Measurements from ENCODE around the gene TNIP2.
"Not testable (repeated sequence)": the region's sequence is repeated elsewhere in the genome, so short reads cannot be mapped to it uniquely, and the experiment has no call there.

Gene TNIP2

DNA sequence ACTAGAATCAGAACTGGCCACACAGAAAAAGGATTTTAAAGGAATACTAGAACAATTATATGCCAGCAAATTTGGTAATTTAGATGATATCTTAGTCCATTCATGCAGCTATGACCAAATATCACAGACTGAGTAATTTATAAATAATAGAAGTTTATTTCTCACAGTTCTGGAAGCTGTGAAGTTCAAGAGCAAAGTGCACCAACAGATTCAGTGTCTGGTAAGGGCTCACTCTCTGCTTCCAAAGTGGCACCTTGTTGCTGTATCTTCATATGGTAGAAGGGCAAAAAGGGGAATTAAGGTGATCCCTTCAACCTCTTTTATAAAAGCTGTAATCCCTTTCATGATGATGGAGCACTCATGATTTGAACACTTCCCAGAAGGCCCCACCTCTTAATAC lies 20.3 kb downstream of the TNIP2 start:
- no peaks in the 10 kb centered on the region for H3K4me1 ChIP-seq (ENCODE audit: control insufficient read depth, insufficient read depth, low read length, unreplicated experiment)
- no peak overlapping the region for H2AFZ ChIP-seq (ENCODE audit: low read length, unreplicated experiment)
- no peaks in the 10 kb centered on the region for H3K79me2 ChIP-seq (ENCODE audit: control insufficient read depth, insufficient read depth, low read length, unreplicated experiment)
- no peak overlapping the region for H3K4me3 ChIP-seq (ENCODE audit: low read depth, low read length)
- H3K36me3 ChIP-seq (ENCODE audit: insufficient read depth, low read length): peaks cover 26% of the 10 kb centered on the region; the same call in 1 of the 2 replicates
- no peaks in the 10 kb centered on the region for H3K27me3 ChIP-seq (ENCODE audit: insufficient read depth, low read length)
- H3K27ac ChIP-seq (ENCODE audit: low read depth, low read length): no peak overlapping the region

DNA sequence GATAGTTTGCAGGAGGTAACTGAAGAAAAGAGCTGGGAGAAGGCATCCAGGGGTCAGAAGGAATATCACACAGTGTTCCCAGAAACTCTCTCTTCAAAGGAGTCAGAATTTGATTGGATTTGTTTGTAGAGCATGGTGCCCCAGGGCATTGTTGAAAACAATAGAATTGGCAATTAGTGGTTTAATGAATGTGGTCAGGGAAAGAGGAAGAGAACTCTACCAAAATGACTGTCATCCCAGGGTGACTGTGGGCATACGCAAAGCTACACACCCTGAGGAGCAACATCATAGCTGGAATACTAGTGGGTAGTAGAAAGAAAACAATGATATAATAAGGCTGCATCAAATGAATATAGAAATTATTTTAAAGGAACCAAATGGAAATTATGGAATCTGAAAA lies 21.5 kb downstream of the TNIP2 start:
- peaks cover 26% of the 10 kb centered on the region; the same call in 1 of the 2 replicates for H3K36me3 ChIP-seq (ENCODE audit: insufficient read depth, low read length)
- no peak overlapping the region for H3K4me3 ChIP-seq (ENCODE audit: low read depth, low read length)
- no peak overlapping the region for H3K27ac ChIP-seq (ENCODE audit: low read depth, low read length)
- H3K27me3 ChIP-seq (ENCODE audit: insufficient read depth, low read length): no peaks in the 10 kb centered on the region
- no peaks in the 10 kb centered on the region for H3K4me1 ChIP-seq (ENCODE audit: control insufficient read depth, insufficient read depth, low read length, unreplicated experiment)
- no peaks in the 10 kb centered on the region for H3K79me2 ChIP-seq (ENCODE audit: control insufficient read depth, insufficient read depth, low read length, unreplicated experiment)
- no peak overlapping the region for H2AFZ ChIP-seq (ENCODE audit: low read length, unreplicated experiment)

DNA sequence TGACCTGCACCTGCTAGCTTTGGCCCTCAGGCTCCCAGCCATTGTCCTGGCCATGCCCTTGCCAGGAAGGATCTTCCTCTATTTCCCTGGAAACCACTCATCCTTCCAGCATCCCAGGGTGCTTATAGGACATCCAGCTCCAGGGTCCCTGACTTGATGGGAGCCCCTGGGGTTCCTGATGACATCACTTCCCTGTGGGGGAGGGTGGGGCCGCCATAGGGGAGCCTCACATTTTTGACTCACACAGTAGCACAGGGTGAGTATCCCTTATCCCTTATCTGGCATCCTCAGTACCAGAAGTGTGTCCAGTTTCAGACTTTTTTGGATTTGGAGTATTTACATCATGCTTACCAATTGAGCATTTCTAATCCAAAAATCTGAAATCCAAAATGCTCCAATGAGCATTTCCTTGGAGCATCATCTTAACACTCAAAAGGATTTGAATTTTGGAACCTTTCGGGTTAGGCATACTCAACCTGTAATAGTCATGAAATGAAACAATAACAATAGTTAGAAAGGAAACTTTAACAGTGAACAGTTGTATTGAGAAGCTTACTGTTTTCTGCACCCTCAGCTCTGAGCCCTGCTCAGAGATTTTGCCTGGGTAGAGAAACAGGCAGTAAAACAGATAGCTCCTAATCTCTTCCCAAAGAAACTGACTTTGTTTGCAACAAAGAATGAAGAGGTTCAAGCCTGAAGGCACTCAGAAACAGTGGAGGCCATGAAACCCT lies 22.1 kb downstream of the TNIP2 start:
- H3K79me2 ChIP-seq (ENCODE audit: control insufficient read depth, insufficient read depth, low read length, unreplicated experiment): no peaks in the 10 kb centered on the region
- peaks cover 26% of the 10 kb centered on the region; the same call in 1 of the 2 replicates for H3K36me3 ChIP-seq (ENCODE audit: insufficient read depth, low read length)
- no peaks in the 10 kb centered on the region for H3K4me1 ChIP-seq (ENCODE audit: control insufficient read depth, insufficient read depth, low read length, unreplicated experiment)
- H2AFZ ChIP-seq (ENCODE audit: low read length, unreplicated experiment): no peak overlapping the region
- H3K27ac ChIP-seq (ENCODE audit: low read depth, low read length): no peak overlapping the region
- no peak overlapping the region for H3K4me3 ChIP-seq (ENCODE audit: low read depth, low read length)
- no peaks in the 10 kb centered on the region for H3K27me3 ChIP-seq (ENCODE audit: insufficient read depth, low read length)

DNA sequence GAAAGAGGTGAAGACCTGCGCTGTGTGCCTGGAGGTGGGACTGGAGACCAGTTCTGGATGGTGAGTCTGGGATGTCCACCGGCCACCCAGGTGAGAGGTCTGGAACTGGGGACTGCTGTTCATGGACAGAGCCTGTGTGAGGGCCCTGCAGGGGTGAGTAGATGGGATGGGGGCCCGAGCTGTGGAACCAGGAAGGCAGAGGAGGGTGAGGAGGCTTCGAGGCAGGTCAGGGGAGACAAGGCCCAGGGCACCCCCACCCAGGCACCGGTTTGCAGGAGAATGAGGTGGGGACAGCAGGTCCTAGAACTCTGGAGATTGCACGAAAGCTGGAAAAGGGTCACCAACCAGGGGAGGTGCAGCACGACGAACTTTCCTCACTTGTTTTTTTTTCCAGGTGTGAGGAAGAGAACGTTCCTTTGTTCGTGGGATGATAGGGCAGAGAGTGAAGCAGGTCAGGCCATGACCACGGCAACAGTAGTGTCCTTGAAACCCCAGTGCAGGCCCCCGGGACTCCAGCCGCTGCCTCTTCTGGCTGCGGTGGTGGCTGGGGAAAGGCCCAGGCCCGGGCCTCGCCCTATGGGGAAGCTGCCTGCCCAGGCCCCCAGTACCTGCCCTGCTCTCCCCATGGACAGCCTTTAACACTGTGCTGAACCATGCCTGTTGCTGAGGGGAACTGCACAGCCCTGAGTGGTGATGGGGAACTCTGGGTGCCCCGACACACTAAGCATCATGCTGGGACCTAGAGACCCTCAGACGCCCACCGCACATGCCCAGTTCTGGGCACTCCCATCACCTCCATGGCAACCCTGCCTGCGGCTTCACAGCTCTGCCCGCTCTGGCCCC lies 22.9 kb downstream of the TNIP2 start:
- Histone ChIP-seq H3K4me3 (ENCODE audit: low read depth, low read length) (no peak overlapping the region), H3K79me2 (ENCODE audit: control insufficient read depth, insufficient read depth, low read length, unreplicated experiment) (no peaks in the 10 kb centered on the region), H2AFZ (ENCODE audit: low read length, unreplicated experiment) (no peak overlapping the region), H3K27me3 (ENCODE audit: insufficient read depth, low read length) (no peaks in the 10 kb centered on the region), H3K36me3 (ENCODE audit: insufficient read depth, low read length) (peaks cover 26% of the 10 kb centered on the region; the same call in 1 of the 2 replicates), H3K4me1 (ENCODE audit: control insufficient read depth, insufficient read depth, low read length, unreplicated experiment) (no peaks in the 10 kb centered on the region), H3K27ac (ENCODE audit: low read depth, low read length) (no peak overlapping the region)

DNA sequence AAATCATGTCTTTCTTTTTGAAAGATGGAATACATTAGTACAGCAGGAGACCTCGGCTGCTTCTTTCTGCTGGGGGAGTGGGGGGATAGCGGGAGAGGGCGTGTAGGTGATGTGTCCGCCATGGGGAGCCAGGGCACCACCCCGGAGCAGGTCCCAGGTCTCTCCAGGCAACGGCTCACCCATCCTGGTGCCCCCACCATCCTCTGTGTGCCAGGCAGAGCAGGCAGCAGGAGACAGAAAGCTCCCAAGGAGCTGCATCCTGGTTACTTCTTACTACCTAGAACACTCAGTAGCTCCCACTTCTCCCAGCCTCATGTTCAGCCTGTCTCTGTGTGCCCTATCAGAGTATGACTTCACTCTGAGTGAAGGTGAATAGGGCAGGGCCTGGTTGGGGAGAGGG lies 23.6 kb downstream of the TNIP2 start:
- H3K4me3 ChIP-seq (ENCODE audit: low read depth, low read length): no peak overlapping the region

DNA sequence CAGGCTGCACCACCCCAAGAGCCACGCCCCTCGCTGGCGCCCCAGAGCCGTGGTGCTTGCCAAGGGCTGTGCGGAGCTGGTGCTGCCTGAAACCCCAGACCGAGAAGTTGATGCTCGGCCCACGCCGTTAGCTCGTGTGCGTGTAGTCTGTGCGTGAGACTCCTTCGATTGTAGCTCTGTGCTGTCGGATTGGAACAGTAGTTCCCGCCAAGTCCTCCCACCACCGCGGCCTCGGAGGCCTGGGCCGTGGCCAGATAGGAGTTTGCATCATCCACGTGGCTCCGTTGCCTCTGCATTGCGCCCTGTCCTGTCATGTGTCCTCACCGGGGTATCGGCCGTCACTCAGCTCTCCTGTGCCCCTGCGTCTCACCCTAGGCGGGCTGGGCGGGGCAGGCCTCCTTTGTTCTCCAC lies 24.2 kb downstream of the TNIP2 start:
- Histone ChIP-seq H3K79me2 (ENCODE audit: control insufficient read depth, insufficient read depth, low read length, unreplicated experiment) (no peaks in the 10 kb centered on the region), H3K27me3 (ENCODE audit: insufficient read depth, low read length) (no peaks in the 10 kb centered on the region), H3K36me3 (ENCODE audit: insufficient read depth, low read length) (peaks cover 26% of the 10 kb centered on the region; the same call in 1 of the 2 replicates), H3K4me1 (ENCODE audit: control insufficient read depth, insufficient read depth, low read length, unreplicated experiment) (no peaks in the 10 kb centered on the region), H2AFZ (ENCODE audit: low read length, unreplicated experiment) (no peak overlapping the region), H3K4me3 (ENCODE audit: low read depth, low read length) (no peak overlapping the region), H3K27ac (ENCODE audit: low read depth, low read length) (no peak overlapping the region)

More for the DNA sequence above, 23.6 kb downstream of the TNIP2 start:
- no peaks in the 10 kb centered on the region for H3K27me3 ChIP-seq (ENCODE audit: insufficient read depth, low read length)
- H3K27ac ChIP-seq (ENCODE audit: low read depth, low read length): no peak overlapping the region
- no peaks in the 10 kb centered on the region for H3K4me1 ChIP-seq (ENCODE audit: control insufficient read depth, insufficient read depth, low read length, unreplicated experiment)
- no peaks in the 10 kb centered on the region for H3K79me2 ChIP-seq (ENCODE audit: control insufficient read depth, insufficient read depth, low read length, unreplicated experiment)
- peaks cover 26% of the 10 kb centered on the region; the same call in 1 of the 2 replicates for H3K36me3 ChIP-seq (ENCODE audit: insufficient read depth, low read length)
- no peak overlapping the region for H2AFZ ChIP-seq (ENCODE audit: low read length, unreplicated experiment)

DNA sequence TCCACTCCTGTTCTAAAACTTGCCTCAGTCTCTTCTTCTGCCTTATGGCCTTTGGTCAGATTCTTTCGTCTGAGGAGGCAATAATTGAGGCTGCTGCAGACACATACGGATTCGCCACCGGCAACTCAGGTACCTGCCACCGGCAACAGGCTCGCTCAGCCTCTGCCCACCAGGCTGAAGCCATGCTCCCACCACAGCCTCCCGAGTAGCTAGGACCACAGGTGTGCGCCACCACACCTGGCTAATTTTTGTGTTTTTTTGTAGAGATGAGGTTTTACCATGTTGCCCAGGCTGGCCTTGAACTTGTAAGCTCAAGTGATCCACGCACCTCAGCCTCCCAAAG lies 26.6 kb downstream of the TNIP2 start:
- H3K36me3 ChIP-seq (ENCODE audit: insufficient read depth, low read length): peaks cover 18% of the 10 kb centered on the region; the same call in 1 of the 2 replicates
- no peak overlapping the region for H3K4me3 ChIP-seq (ENCODE audit: low read depth, low read length)
- H2AFZ ChIP-seq (ENCODE audit: low read length, unreplicated experiment): no peak overlapping the region
- no peak overlapping the region for H3K27ac ChIP-seq (ENCODE audit: low read depth, low read length)
- H3K4me1 ChIP-seq (ENCODE audit: control insufficient read depth, insufficient read depth, low read length, unreplicated experiment): no peaks in the 10 kb centered on the region
- no peaks in the 10 kb centered on the region for H3K27me3 ChIP-seq (ENCODE audit: insufficient read depth, low read length)
- H3K79me2 ChIP-seq (ENCODE audit: control insufficient read depth, insufficient read depth, low read length, unreplicated experiment): no peaks in the 10 kb centered on the region

DNA sequence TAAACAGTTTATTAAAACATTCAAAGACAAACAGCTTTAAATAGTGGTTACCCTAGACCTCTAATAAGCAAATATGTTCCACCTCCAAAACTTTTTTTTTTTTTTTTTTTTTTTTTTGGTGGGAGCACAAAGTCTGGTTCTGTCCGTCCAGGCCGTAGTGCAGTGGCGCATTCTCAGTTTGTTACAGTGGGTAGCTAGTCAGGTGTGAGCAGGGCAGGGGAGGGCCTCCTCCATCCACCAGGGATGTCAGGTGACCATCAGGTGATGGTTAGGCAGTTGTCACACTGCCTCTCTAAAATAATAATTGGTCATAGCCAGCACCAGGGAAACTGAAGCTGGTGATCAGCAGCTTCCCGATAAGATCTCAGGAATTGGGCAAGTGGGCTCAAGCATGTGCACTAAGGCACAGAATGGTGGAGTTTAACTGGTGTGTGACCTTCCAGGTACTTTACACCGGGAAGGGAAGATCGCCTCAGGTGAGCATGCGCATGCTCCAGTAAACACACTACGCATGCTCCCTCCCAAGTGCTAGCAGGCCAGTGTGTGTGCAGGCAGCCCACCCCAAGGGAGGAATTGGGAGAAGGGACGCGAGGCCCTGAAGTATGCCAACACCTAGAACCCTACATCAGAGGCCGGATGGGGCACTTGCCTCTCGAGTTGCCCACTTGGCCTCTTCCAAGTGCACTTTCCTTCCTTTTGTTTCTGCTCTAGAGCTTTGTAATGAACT lies 27.2 kb downstream of the TNIP2 start:
- no peak overlapping the region for H3K27ac ChIP-seq (ENCODE audit: low read depth, low read length)
- no peak overlapping the region for H2AFZ ChIP-seq (ENCODE audit: low read length, unreplicated experiment)
- H3K27me3 ChIP-seq (ENCODE audit: insufficient read depth, low read length): no peaks in the 10 kb centered on the region
- H3K36me3 ChIP-seq (ENCODE audit: insufficient read depth, low read length): peaks cover 13% of the 10 kb centered on the region; the same call in 1 of the 2 replicates
- H3K4me3 ChIP-seq (ENCODE audit: low read depth, low read length): no peak overlapping the region
- H3K4me1 ChIP-seq (ENCODE audit: control insufficient read depth, insufficient read depth, low read length, unreplicated experiment): no peaks in the 10 kb centered on the region
- no peaks in the 10 kb centered on the region for H3K79me2 ChIP-seq (ENCODE audit: control insufficient read depth, insufficient read depth, low read length, unreplicated experiment)

DNA sequence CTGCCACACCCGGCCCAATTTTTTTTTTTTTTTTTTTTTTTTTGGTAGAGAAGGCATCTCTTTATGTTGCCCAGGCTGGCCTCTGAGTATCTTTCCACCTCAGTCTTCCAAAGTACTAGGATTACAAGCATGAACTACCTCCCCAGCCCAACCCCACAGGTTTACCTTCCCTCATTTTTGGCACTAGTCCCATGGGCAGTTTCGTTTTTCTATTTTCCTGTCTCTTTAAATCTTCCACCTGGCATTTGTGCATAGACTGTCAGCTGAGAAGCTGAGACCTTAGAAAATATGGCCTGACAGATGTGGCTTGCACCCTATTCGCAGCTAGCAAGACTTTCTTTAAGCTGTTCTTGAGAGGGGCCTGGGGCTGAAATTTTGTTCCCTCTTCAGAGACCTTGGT lies 27.9 kb downstream of the TNIP2 start:
- peaks cover 9% of the 10 kb centered on the region; the same call in 1 of the 2 replicates for H3K36me3 ChIP-seq (ENCODE audit: insufficient read depth, low read length)
- H3K4me3 ChIP-seq (ENCODE audit: low read depth, low read length): no peak overlapping the region
- H3K27ac ChIP-seq (ENCODE audit: low read depth, low read length): no peak overlapping the region
- H2AFZ ChIP-seq (ENCODE audit: low read length, unreplicated experiment): no peak overlapping the region
- no peaks in the 10 kb centered on the region for H3K4me1 ChIP-seq (ENCODE audit: control insufficient read depth, insufficient read depth, low read length, unreplicated experiment)
- H3K27me3 ChIP-seq (ENCODE audit: insufficient read depth, low read length): no peaks in the 10 kb centered on the region
- no peaks in the 10 kb centered on the region for H3K79me2 ChIP-seq (ENCODE audit: control insufficient read depth, insufficient read depth, low read length, unreplicated experiment)

DNA sequence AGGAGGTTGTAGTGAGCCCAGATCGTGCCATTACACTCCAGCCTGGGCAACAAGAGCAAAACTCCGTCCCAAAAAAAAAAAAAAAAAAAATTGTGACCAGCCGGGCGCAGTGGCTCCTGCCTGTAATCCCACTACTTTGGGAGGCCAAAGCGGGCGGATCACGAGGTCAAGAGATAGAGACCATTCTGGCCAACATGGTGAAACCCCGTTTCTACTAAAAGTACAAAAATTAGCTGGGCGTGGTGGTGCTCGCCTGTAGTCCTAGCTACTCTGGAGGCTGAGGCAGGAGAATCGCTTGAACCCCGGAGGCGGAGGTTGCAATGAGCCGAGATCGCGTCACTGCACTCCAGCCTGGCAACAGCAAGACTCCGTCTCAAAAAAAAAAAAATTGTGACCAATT lies 29.3 kb downstream of the TNIP2 start:
- H2AFZ ChIP-seq (ENCODE audit: low read length, unreplicated experiment); H3K4me3 ChIP-seq (ENCODE audit: low read depth, low read length); H3K27ac ChIP-seq (ENCODE audit: low read depth, low read length); H3K4me1 ChIP-seq (ENCODE audit: control insufficient read depth, insufficient read depth, low read length, unreplicated experiment); H3K79me2 ChIP-seq (ENCODE audit: control insufficient read depth, insufficient read depth, low read length, unreplicated experiment); H3K27me3 ChIP-seq (ENCODE audit: insufficient read depth, low read length); H3K36me3 ChIP-seq (ENCODE audit: insufficient read depth, low read length): not testable (repeated sequence)

All from ACC112 (cell line).